HEK293 (cell line): ENCODE data around the gene NCKAP5.

ENCODE experiments used
- ZNF211 ChIP-seq: fragments of 450-650 bp; formaldehyde crosslinking; IDR thresholded peaks from 2 replicates; pipeline ENCODE4 v1.5.1; 2016; ENCODE audit warnings: low read depth, missing biosample characterization, missing genetic modification characterization
- ZNF558 ChIP-seq: fragments of 450-650 bp; formaldehyde crosslinking; IDR thresholded peaks from 2 replicates; pipeline ENCODE4 v1.5.1; 2016; ENCODE audit warnings: missing biosample characterization, missing genetic modification characterization
- ZNF670 ChIP-seq: fragments of 450-650 bp; formaldehyde crosslinking; IDR thresholded peaks from 2 replicates; pipeline ENCODE4 v1.5.1; 2016; ENCODE audit warnings: missing biosample characterization, missing genetic modification characterization, low read depth
- TF ChIP-seq, protein P1 (sequence below): fragments of 450-650 bp; formaldehyde crosslinking; IDR thresholded peaks from 2 replicates; pipeline ENCODE4 v1.5.1; 2016; ENCODE audit warnings: missing biosample characterization, missing genetic modification characterization

DNA sequence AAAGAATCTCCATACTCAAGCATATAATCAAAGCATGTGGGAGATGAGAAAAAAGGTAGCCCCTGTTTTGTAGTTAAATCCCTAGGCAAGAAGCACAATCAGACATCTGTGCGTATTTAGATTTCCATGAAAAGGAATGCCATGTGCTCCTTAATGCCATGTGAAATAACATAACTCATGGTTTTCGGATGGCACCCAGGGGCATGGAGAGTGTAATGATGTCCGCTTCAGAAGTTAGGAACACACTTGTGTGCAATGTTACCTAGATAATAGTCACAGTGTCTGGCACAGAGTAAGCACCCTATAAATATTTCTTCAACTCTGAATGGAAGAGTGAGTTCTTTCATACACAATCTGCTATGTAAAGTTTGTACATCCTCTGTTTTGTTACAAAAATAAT, 197.0 kb downstream of the NCKAP5 start:
- TF ChIP-seq, protein P1, sequence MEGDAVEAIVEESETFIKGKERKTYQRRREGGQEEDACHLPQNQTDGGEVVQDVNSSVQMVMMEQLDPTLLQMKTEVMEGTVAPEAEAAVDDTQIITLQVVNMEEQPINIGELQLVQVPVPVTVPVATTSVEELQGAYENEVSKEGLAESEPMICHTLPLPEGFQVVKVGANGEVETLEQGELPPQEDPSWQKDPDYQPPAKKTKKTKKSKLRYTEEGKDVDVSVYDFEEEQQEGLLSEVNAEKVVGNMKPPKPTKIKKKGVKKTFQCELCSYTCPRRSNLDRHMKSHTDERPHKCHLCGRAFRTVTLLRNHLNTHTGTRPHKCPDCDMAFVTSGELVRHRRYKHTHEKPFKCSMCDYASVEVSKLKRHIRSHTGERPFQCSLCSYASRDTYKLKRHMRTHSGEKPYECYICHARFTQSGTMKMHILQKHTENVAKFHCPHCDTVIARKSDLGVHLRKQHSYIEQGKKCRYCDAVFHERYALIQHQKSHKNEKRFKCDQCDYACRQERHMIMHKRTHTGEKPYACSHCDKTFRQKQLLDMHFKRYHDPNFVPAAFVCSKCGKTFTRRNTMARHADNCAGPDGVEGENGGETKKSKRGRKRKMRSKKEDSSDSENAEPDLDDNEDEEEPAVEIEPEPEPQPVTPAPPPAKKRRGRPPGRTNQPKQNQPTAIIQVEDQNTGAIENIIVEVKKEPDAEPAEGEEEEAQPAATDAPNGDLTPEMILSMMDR (tag by site-specific recombination) = no peak
- TF ChIP-seq ZNF211 (tag by site-specific recombination) = no peak
- no peak for TF ChIP-seq ZNF670
- no peak for TF ChIP-seq ZNF558 (tag by site-specific recombination)
